Effector memory CD4-positive, alpha-beta T cell (primary cell): ENCODE measurements around the gene SSTR3.

Experiments
- DNase-seq, 3 donors: peaks; one replicate each; pipeline ENCODE4 v3.0.0-alpha.2; 2020
- H3K27ac ChIP-seq: 2 replicates; pipeline ENCODE4 v1.7.0; 2013; ENCODE audit warnings: mild to moderate bottlenecking, low read length, moderate library complexity; ENCODE audit not compliant: insufficient read depth, poor library complexity, severe bottlenecking
- H3K27me3 ChIP-seq: replicated peaks from 2 replicates; pipeline ENCODE4 v1.7.0; 2013; ENCODE audit warnings: mild to moderate bottlenecking, low read length; ENCODE audit not compliant: insufficient read depth, control insufficient read depth, poor library complexity, severe bottlenecking
- H3K36me3 ChIP-seq: 2 replicates; pipeline ENCODE4 v1.7.0; 2013; ENCODE audit warnings: mild to moderate bottlenecking, low read length, moderate library complexity; ENCODE audit not compliant: control insufficient read depth, insufficient read depth
- H3K4me1 ChIP-seq: 2 replicates; pipeline ENCODE4 v1.7.0; 2013; ENCODE audit warnings: low read length, mild to moderate bottlenecking; ENCODE audit not compliant: control insufficient read depth, insufficient read depth, poor library complexity, severe bottlenecking
- H3K4me3 ChIP-seq: 2 replicates; pipeline ENCODE4 v1.7.0; 2013; ENCODE audit warnings: low read length, low read depth, mild to moderate bottlenecking; ENCODE audit not compliant: insufficient read depth, poor library complexity, severe bottlenecking
- H3K9me3 ChIP-seq: 2 replicates; pipeline ENCODE4 v1.7.0; 2013; ENCODE audit warnings: mild to moderate bottlenecking, low read length, moderate library complexity; ENCODE audit not compliant: control insufficient read depth

Gene SSTR3

DNA sequence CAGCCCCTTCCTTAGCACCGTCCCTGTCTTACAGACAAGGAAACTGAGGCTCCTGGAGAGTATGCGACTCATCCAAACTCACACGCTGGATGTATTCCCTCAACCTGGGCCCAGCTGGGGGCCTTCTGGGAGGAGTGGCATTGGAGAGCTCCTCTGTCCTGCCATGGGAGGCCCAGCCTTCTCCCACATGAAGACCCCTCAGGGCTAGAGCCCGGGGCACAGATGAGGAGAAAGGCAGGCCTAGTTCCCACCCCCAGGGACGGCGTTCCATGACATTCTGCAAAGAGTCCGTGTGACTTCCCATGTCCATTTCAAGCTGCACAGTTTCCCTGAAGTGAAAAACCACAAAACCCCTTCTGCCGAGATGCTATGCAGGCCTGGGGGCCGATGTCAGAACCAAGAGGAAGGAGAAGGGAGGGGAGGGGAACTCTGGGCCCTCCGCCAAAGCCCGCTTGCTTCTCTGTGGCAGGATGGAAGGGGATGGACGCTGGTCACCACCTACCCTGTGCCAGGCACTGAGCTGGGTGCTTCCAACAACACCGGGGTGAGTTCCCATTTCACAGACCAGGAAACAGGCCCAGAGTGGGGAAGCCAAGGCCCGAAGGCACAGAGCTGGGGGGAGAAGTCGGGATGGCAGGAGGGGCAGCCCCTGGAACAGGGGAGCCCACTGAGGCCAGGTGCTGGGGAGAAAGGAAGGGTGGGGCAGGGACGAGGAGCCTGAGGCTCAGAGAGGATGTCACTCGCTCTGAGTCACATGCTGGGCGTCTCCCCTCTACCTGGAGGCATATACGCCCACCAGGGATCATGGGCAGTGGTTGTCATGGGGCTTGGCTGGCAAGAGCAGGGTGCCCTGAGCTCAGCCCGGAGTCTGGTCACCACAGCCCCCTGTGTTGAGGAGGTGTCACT is 16.1 kb upstream of the SSTR3 start:
- Histone ChIP-seq H3K36me3 (peaks cover 60% of the 10 kb centered on the region), H3K27ac (peak overlapping the region; percentile 91), H3K4me1 (peaks cover 90% of the 10 kb centered on the region), H3K9me3 (no peaks in the 10 kb centered on the region), H3K27me3 (no peaks in the 10 kb centered on the region), H3K4me3 (peak overlapping the region; percentile 29)
- peak in 1 of 3 donors; percentile 48 for DNase-seq

GRCh38 chr22:37226514-37226913 is 14.2 kb upstream of the SSTR3 start:
- Histone ChIP-seq H3K27ac (no peak overlapping the region), H3K9me3 (no peaks in the 10 kb centered on the region), H3K4me3 (no peak overlapping the region), H3K36me3 (peaks cover 46% of the 10 kb centered on the region), H3K27me3 (no peaks in the 10 kb centered on the region), H3K4me1 (peaks cover 88% of the 10 kb centered on the region)
- DNase-seq, result no peak

GRCh38 chr22:37226087-37226486 is 13.8 kb upstream of the SSTR3 start:
- H3K9me3 ChIP-seq, result no peaks in the 10 kb centered on the region
- no peaks in the 10 kb centered on the region for H3K27me3 ChIP-seq
- H3K4me1 ChIP-seq, result peaks cover 87% of the 10 kb centered on the region
- H3K4me3 ChIP-seq, result no peak overlapping the region
- DNase-seq, result no peak
- peaks cover 42% of the 10 kb centered on the region for H3K36me3 ChIP-seq
- H3K27ac ChIP-seq, result no peak overlapping the region

DNA sequence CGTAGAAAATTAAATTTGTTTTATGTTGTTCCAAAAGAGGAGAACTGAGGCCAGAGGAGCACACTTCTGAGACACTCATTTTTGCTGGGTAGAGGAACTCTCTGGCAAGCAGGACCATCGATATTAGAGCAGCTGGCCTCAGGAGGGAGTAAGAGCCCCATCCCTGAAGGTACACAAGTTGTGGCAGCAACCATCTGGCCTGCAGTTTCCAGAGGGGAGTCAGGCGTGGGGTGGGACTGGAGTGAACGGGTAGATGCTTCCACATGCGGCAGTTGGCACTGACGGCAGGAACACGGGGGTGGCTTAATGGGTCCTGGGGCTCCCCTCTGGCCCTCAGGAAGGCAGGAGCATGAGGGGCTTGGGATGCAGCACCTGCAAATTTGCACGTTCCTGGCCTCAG is 13.2 kb upstream of the SSTR3 start:
- no peaks in the 10 kb centered on the region for H3K27me3 ChIP-seq
- peaks cover 87% of the 10 kb centered on the region for H3K4me1 ChIP-seq
- H3K4me3 ChIP-seq, result no peak overlapping the region
- peaks cover 40% of the 10 kb centered on the region for H3K36me3 ChIP-seq
- no peaks in the 10 kb centered on the region for H3K9me3 ChIP-seq
- peak overlapping the region; percentile 56 for H3K27ac ChIP-seq
- DNase-seq, result no peak

DNA sequence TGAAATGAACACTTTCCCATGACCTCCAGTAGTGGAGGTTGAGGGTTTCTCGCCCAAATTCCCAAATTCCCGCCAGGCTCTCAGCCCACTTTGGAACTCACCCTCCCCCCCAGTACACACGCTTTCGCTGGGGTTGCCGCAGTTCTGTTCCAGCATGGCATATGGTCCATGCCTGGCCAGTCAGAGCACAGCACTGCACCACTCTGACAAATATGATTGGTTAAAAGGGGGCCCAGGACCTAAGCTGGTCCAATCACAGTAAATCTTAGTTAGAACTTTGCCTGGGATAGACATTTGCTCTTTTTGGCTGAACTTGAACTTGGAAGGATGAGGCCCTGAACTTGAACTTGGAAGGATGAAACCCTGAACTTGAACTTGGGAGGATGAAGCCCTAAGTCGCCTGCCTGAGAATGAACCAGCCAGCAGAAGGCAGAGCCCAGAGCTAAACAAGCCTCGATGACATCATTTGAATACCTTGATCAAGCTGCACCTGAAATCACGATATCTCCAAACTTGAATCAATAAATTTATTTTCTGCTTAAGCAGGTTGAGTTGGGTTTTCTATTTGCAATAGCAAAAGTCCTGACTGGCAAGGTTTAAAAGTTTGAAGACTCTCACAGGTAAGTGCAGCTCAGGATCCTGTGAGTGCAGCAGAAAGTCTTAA is 12.6 kb upstream of the SSTR3 start:
- H3K9me3 ChIP-seq, result no peaks in the 10 kb centered on the region
- peaks cover 90% of the 10 kb centered on the region for H3K4me1 ChIP-seq
- H3K4me3 ChIP-seq, result no peak overlapping the region
- DNase-seq, result no peak
- no peaks in the 10 kb centered on the region for H3K27me3 ChIP-seq
- H3K27ac ChIP-seq, result peak overlapping the region; percentile 56
- H3K36me3 ChIP-seq, result peaks cover 40% of the 10 kb centered on the region

DNA sequence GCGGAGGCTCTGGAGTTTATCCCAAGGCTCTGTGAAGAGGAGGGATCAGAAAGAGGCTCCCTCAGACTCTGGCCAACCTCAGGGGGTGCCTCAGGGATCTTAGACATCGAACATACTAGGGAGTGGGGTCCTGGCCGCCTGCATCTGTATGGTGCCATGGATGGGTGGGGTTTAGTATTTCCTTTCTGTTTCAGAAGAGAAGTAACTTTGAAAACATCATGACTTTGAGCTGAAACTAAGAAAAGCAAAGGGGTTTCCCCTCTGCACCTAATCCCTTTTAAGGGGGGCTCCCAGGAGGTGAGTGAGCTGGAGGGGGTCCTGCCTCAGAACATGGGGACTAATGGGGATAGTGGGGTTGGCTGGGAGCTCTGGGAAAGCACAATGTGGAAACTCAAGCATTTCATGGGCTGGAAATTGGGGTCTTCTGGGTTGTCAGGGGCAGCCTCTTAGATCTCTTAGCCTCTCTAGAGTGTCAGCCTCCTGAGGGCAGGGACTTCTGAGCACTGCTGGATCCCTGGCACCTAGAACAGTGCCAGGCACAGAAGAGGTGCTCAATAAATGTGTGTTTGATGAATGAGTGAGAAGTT is 11.8 kb upstream of the SSTR3 start:
- no peaks in the 10 kb centered on the region for H3K27me3 ChIP-seq
- no peak for DNase-seq
- H3K27ac ChIP-seq, result peak overlapping the region; percentile 56
- peaks cover 40% of the 10 kb centered on the region for H3K36me3 ChIP-seq
- peak overlapping the region; percentile 9 for H3K4me3 ChIP-seq
- H3K4me1 ChIP-seq, result peaks cover 90% of the 10 kb centered on the region
- H3K9me3 ChIP-seq, result no peaks in the 10 kb centered on the region

DNA sequence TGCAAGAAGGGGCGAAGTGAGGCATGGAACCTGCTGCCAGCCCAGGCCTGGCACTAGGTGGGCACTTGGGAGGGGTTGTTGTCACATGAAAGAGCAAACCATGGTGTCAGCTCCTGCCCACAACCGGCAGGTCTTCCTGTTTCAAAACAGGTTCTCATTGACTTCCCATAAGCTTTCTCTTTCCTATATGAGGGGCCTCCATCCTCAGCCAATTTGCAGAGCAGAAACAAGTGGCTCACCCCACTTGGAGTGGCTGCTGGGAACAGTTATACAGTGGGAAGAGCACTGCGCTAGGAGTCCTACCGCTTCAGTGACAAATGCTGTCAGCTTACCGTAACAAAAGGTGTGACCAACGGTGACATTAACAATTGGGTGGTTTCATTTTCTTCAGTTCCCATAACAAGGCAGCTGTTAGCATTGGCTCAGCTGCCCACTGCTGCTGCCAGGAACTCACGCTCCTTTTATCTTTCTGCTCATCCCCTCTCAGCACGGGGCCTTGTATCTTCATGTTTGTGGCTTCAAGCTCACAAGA is 10.2 kb upstream of the SSTR3 start:
- Histone ChIP-seq H3K36me3 (peaks cover 32% of the 10 kb centered on the region), H3K9me3 (no peaks in the 10 kb centered on the region), H3K4me1 (peaks cover 86% of the 10 kb centered on the region), H3K4me3 (no peak overlapping the region), H3K27ac (peak overlapping the region; percentile 63), H3K27me3 (no peaks in the 10 kb centered on the region)
- no peak for DNase-seq

GRCh38 chr22:37221424-37222333 is 9.4 kb upstream of the SSTR3 start:
- no peak overlapping the region for H3K4me3 ChIP-seq
- H3K27ac ChIP-seq, result peak overlapping the region; percentile 63
- no peaks in the 10 kb centered on the region for H3K27me3 ChIP-seq
- H3K9me3 ChIP-seq, result no peaks in the 10 kb centered on the region
- no peak for DNase-seq
- peaks cover 82% of the 10 kb centered on the region for H3K4me1 ChIP-seq
- peaks cover 31% of the 10 kb centered on the region for H3K36me3 ChIP-seq

GRCh38 chr22:37220543-37220981 is 8.3 kb upstream of the SSTR3 start:
- DNase-seq, result no peak
- H3K9me3 ChIP-seq, result no peaks in the 10 kb centered on the region
- peaks cover 71% of the 10 kb centered on the region for H3K4me1 ChIP-seq
- H3K27me3 ChIP-seq, result no peaks in the 10 kb centered on the region
- peak overlapping the region; percentile 30 for H3K4me3 ChIP-seq
- H3K27ac ChIP-seq, result peak overlapping the region; percentile 72
- peaks cover 20% of the 10 kb centered on the region for H3K36me3 ChIP-seq
